Hepatocyte (in vitro differentiated cells): ENCODE data around the gene HK2. TPM values are rescaled to one million over a fixed set of nuclear protein-coding genes. Genes with fewer than 3 reads are reported as not detected.

Experiments
- DNase-seq: peaks from one replicate; pipeline ENCODE4 v3.0.0-alpha.2; 2016; ENCODE audit warnings: low spot score
- H2AFZ ChIP-seq: fragments of 200-600 bp; sonication (generic); 2 replicates; pipeline ENCODE4 v1.6.0; 2016; ENCODE audit warnings: antibody characterized with exemption, mild to moderate bottlenecking
- H3K27ac ChIP-seq: fragments of 200-600 bp; sonication (generic); 2 replicates; pipeline ENCODE4 v1.5.1; 2016; ENCODE audit warnings: mild to moderate bottlenecking
- H3K27me3 ChIP-seq: fragments of 200-600 bp; sonication (generic); 2 replicates; pipeline ENCODE4 v1.6.1; 2016
- H3K36me3 ChIP-seq: fragments of 200-600 bp; sonication (generic); replicated peaks from 2 replicates; pipeline ENCODE4 v1.5.1; 2016; ENCODE audit warnings: low read depth; ENCODE audit not compliant: insufficient read depth
- H3K4me1 ChIP-seq: fragments of 200-600 bp; sonication (generic); 2 replicates; pipeline ENCODE4 v1.5.1; 2016; ENCODE audit warnings: mild to moderate bottlenecking, moderate library complexity; ENCODE audit not compliant: insufficient read depth
- H3K4me2 ChIP-seq: fragments of 200-600 bp; sonication (generic); 2 replicates; pipeline ENCODE4 v1.6.0; 2016
- H3K4me3 ChIP-seq: fragments of 200-600 bp; sonication (generic); 2 replicates; pipeline ENCODE4 v1.5.1; 2016; ENCODE audit warnings: mild to moderate bottlenecking
- H3K79me2 ChIP-seq: fragments of 200-600 bp; sonication (generic); 2 replicates; pipeline ENCODE4 v1.6.0; 2017; ENCODE audit warnings: mild to moderate bottlenecking
- H3K9me2 ChIP-seq: fragments of 200-600 bp; sonication (generic); replicated peaks from 2 replicates; pipeline ENCODE4 v1.6.0; 2017; ENCODE audit warnings: mild to moderate bottlenecking; ENCODE audit not compliant: insufficient read depth
- H3K9me3 ChIP-seq: fragments of 200-600 bp; sonication (generic); 2 replicates; pipeline ENCODE4 v1.5.1; 2016; ENCODE audit warnings: low read depth, mild to moderate bottlenecking
- H4K20me1 ChIP-seq: fragments of 200-600 bp; sonication (generic); 2 replicates; pipeline ENCODE4 v1.6.0; 2016; ENCODE audit warnings: mild to moderate bottlenecking; ENCODE audit not compliant: insufficient read depth, poor library complexity, severe bottlenecking
- CTCF ChIP-seq: fragments of 200-600 bp; sonication (generic); IDR thresholded peaks from 2 replicates; pipeline ENCODE4 v1.5.1; 2016; ENCODE audit warnings: antibody characterized with exemption, mild to moderate bottlenecking; ENCODE audit not compliant: poor library complexity
- EZH2 ChIP-seq: fragments of 200-600 bp; sonication (generic); IDR thresholded peaks from 2 replicates; pipeline ENCODE4 v1.6.1; 2016; ENCODE audit warnings: antibody characterized with exemption, mild to moderate bottlenecking, borderline replicate concordance
- EZH2phosphoT487 ChIP-seq: fragments of 200-600 bp; sonication (generic); IDR thresholded peaks from one replicate; pipeline ENCODE4 v1.6.1; 2018; ENCODE audit warnings: antibody characterized with exemption, mild to moderate bottlenecking, low read depth, moderate library complexity; ENCODE audit not compliant: unreplicated experiment, severe bottlenecking
- WGBS: methylation state at CpG from one replicate; pipeline ENCODE4 v1.1.6; 2016; ENCODE audit warnings: low lambda C conversion rate; ENCODE audit errors: missing lambda C conversion rate; 5-methylcytosine and 5-hydroxymethylcytosine counted together
- polyA plus RNA-seq: library from polyadenylated mRNA; unstranded; fragments of >200 nt; fragmentation: Nextera tagmentation; extraction: Ambion mirVana; gene quantifications from 2 replicates; pipeline ENCODE4 v1.2.1, GENCODE V29; 2016
- total RNA-seq: library from RNA; depleted of rRNA; stranded (reverse); fragments of >200 nt; gene quantifications from 2 replicates; pipeline ENCODE4 v1.2.3, GENCODE V29; 2014

HK2 gene
- total and polyA plus RNA-seq, 2 experiments from 2014 or later, result 25.4 to 25.6 TPM

GRCh38 chr2:74925361-74925786, 91.4 kb downstream of the HK2 start:
- Histone ChIP-seq H3K4me3 (no peak overlapping the region), H3K4me1 (no peaks in the 10 kb centered on the region), H3K9me3 (no peaks in the 10 kb centered on the region), H3K9me2 (no peaks in the 10 kb centered on the region), H3K79me2 (no peaks in the 10 kb centered on the region), H3K27ac (no peak overlapping the region), H4K20me1 (no peaks in the 10 kb centered on the region), H3K27me3 (no peaks in the 10 kb centered on the region), H3K4me2 (no peak overlapping the region), H2AFZ (no peak overlapping the region), H3K36me3 (no peaks in the 10 kb centered on the region)
- TF ChIP-seq CTCF (no peak), EZH2phosphoT487 (no peak), EZH2 (no peak)
- WGBS, result 68% methylated on average over 2 of the region's 2 CpGs
- no peak for DNase-seq

GRCh38 chr2:74927621-74928020, 93.7 kb downstream of the HK2 start:
- no peak overlapping the region for H3K4me2 ChIP-seq
- H3K36me3 ChIP-seq, result no peaks in the 10 kb centered on the region
- 88% methylated on average over 5 of the region's 5 CpGs for WGBS
- no peaks in the 10 kb centered on the region for H3K9me3 ChIP-seq
- no peaks in the 10 kb centered on the region for H3K9me2 ChIP-seq
- no peaks in the 10 kb centered on the region for H3K27me3 ChIP-seq
- H2AFZ ChIP-seq, result no peak overlapping the region
- H4K20me1 ChIP-seq, result no peaks in the 10 kb centered on the region
- no peaks in the 10 kb centered on the region for H3K4me1 ChIP-seq
- H3K4me3 ChIP-seq, result no peak overlapping the region
- no peak overlapping the region for H3K27ac ChIP-seq
- DNase-seq, result no peak
- TF ChIP-seq EZH2phosphoT487, result no peak
- no peak for TF ChIP-seq EZH2
- TF ChIP-seq CTCF, result no peak
- H3K79me2 ChIP-seq, result no peaks in the 10 kb centered on the region

- no peaks in the 10 kb centered on the region for H4K20me1 ChIP-seq
- no peaks in the 10 kb centered on the region for H3K27me3 ChIP-seq
- H3K27ac ChIP-seq, result no peak overlapping the region
- no peak overlapping the region for H3K4me2 ChIP-seq
- no peak overlapping the region for H2AFZ ChIP-seq
- DNase-seq, result no peak
- no peaks in the 10 kb centered on the region for H3K36me3 ChIP-seq
- no peaks in the 10 kb centered on the region for H3K4me1 ChIP-seq
- TF ChIP-seq EZH2 (no peak), EZH2phosphoT487 (no peak)
- no peaks in the 10 kb centered on the region for H3K9me2 ChIP-seq
- WGBS, result 90% methylated on average over 8 of the region's 8 CpGs
- H3K4me3 ChIP-seq, result no peak overlapping the region
- no peaks in the 10 kb centered on the region for H3K79me2 ChIP-seq
- no peaks in the 10 kb centered on the region for H3K9me3 ChIP-seq
These were observed 97.0 kb downstream of the HK2 start for GRCh38 chr2:74930811-74931486.

GRCh38 chr2:74931940-74932339, 98.0 kb downstream of the HK2 start:
- TF ChIP-seq EZH2 (no peak), EZH2phosphoT487 (no peak), CTCF (no peak)
- no peaks in the 10 kb centered on the region for H3K36me3 ChIP-seq

More at GRCh38 chr2:74931940-74932339, 98.0 kb downstream of the HK2 start:
- no peak overlapping the region for H3K27ac ChIP-seq
- DNase-seq, result no peak
- no peak overlapping the region for H3K4me3 ChIP-seq
- H3K9me2 ChIP-seq, result no peaks in the 10 kb centered on the region
- no peaks in the 10 kb centered on the region for H3K79me2 ChIP-seq
- H4K20me1 ChIP-seq, result no peaks in the 10 kb centered on the region
- no peak overlapping the region for H3K4me2 ChIP-seq
- no peaks in the 10 kb centered on the region for H3K4me1 ChIP-seq
- H2AFZ ChIP-seq, result no peak overlapping the region
- H3K27me3 ChIP-seq, result no peaks in the 10 kb centered on the region
- no peaks in the 10 kb centered on the region for H3K9me3 ChIP-seq
- WGBS, result 69% methylated on average over 2 of the region's 2 CpGs
